ENCODE data around the gene CAMK2G. TPM values are rescaled to one million over a fixed set of nuclear protein-coding genes. Genes with fewer than 3 reads are reported as not detected.
"Not testable (repeated sequence)": the region's sequence is repeated elsewhere in the genome, so short reads cannot be mapped to it uniquely, and the experiment has no call there.

The CAMK2G gene
- total RNA-seq, 1 experiment from 2014 or later, result 22.2 TPM

DNA sequence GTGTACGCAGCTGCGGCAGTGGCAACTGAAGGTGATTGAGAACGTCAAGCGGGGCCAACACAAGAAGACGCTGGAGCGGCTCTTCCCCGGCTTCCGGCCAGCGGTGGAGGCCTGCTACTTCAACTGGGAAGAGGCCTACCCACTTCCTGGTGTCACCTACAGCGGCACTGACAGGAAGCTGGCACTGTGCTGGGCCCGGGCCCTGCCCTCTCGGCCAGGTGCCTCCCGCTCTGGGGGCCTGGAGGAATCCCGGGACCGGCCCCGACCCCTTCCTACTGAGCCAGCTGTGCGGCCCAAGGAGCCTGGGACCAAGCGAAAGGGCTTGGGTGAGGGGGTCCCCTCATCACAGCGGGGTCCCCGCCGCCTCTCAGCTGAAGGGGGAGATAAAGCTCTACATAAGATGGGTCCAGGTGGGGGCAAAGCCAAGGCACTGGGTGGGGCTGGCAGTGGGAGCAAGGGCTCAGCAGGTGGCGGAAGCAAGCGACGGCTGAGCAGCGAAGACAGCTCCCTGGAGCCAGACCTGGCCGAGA is 82.4 kb downstream of the CAMK2G start:
- DNase-seq (ENCODE audit: low read depth), result no peak
- in situ Hi-C loops (cut with HindIII; ENCODE audit: low pct_unique_long_range_greater_than_20kb, low sequenced_read_pairs), result no loop called here

GRCh38 chr10:73790886-73791625 is 83.3 kb downstream of the CAMK2G start:
- no peak for DNase-seq (ENCODE audit: low read depth)
- in situ Hi-C loops (cut with HindIII; ENCODE audit: low pct_unique_long_range_greater_than_20kb, low sequenced_read_pairs), result no loop called here

DNA sequence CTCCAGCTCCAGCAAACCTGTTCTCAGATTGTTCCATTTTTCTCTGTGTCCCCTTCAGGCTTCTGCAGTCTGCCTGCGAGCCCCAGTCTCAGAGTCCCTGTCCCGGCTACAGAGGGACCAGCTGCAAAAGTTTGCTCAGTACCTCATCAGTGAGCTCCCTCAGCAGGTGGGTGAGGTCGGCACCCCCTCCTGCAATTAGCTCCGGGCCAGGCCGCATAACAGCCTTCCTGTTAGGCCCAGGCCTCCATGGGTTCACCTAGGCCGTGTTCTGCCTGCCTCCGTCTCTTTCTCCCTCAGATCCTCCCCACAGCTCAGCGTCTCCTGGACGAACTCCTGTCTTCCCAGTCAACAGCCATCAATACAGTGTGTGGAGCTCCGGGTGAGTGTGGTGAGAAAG is 84.7 kb downstream of the CAMK2G start:
- in situ Hi-C loops (cut with HindIII; ENCODE audit: low pct_unique_long_range_greater_than_20kb, low sequenced_read_pairs), result no loop called here
- DNase-seq (ENCODE audit: low read depth), result no peak

- no peak for DNase-seq (ENCODE audit: low read depth)
- in situ Hi-C loops (cut with HindIII; ENCODE audit: low pct_unique_long_range_greater_than_20kb, low sequenced_read_pairs), result no loop called here
These were observed 85.3 kb downstream of the CAMK2G start for GRCh38 chr10:73788864-73789658.

DNA sequence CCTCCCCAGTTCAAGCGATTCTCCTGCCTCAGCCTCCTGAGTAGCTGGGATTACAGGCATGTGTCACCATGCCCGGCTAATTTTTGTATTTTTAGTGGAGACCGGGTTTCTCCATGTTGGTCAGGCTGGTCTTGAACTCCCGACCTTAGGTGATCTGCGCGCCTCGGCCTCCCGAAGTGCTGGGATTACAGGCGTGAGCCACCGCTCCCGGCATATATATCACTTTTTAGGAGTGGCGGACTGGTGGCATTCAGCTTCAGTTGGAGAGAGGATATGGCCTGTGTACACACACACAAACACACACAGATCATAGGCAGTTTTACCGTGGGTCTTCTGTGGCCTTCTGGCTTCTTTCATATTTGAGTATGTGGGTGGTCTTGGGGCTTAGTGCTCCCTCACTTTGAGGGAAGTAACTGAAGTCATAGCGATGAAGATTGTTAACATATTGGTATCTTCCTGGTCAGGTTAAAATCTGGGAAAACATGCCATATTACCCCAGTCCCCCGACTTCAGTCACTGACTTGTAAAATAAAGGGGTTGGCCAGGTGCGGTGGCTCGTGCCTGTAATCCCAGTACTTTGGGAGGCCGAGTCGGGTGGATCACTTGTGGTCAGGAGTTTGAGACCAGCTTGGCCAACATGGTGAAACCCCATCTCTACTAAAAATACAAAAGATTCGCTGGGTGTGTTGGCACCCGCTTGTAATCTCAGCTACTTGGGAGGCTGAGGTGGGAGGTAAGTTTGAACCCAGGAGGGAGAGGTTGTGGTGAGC is 87.1 kb downstream of the CAMK2G start:
- DNase-seq (ENCODE audit: low read depth); in situ Hi-C loops (cut with HindIII; ENCODE audit: low pct_unique_long_range_greater_than_20kb, low sequenced_read_pairs): not testable (repeated sequence)

- in situ Hi-C loops (cut with HindIII; ENCODE audit: low pct_unique_long_range_greater_than_20kb, low sequenced_read_pairs), result no loop called here
- DNase-seq (ENCODE audit: low read depth), result no peak
These were observed 87.9 kb downstream of the CAMK2G start for GRCh38 chr10:73786512-73786885.

DNA sequence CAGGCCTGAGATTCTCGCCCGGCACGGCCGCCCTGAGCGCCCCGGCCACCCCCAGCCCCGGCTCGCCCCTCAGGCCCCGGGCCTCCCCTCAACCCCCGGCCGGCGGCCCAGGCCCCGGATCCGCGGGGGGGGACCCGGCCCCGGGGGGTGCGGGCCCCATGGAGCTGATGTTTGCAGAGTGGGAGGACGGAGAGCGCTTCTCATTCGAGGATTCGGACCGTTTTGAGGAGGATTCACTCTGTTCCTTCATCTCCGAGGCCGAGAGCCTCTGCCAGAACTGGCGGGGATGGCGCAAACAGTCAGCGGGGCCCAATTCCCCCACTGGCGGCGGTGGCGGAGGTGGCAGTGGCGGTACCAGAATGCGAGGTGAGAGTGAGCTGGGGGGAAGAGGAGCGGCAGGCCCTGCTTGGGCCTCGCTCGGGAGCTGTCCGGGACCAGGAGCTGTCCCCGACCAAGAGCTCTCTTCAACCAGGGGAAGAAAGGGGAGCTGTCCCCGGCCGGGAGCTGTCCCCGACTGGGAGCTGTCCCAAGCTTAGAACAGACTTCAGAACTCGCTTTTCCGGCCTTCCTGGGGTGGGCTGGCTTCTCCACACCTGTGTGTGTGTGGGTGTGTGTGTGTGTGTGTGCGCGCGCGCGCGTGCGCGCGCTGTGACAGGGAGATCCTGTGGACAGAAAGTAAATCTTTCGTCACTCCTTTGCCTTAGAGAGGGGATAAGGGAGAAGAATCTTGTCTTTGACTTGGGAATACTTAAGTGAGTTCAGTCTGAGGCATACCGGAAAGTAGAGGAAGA is 88.4 kb downstream of the CAMK2G start:
- peak; percentile 47 for DNase-seq (ENCODE audit: low read depth)
- in situ Hi-C loops (cut with HindIII; ENCODE audit: low pct_unique_long_range_greater_than_20kb, low sequenced_read_pairs), result no loop called here

DNA sequence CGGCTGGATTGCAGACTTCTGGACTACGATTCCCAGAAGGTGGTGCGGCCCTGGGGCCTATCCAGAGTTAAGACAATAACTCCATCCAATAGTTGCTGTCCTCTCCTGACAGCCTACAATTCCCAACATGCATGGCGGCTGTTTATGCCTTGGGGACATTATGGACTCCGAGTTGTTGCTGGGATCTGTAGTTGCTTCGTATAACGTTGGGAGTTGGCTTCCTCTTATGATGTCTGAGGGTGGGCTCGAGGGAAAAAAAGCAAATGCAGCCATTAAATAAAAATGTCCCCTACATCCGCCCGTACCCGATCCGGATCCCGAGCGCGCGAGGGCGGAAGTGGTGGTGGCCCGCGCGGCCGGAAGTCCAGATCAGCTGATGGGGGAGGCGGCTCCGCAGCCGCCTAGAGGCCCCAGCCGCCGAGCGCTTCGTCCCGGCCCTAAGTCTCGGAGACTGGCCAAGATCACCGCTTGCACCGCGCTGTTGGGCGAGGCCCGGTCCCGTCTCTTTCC is 89.1 kb downstream of the CAMK2G start, which contains the start of gene ZSWIM8:
TSS of gene ZSWIM8 (plus strand) at position 396 of the 510 bp plus-strand sequence. CDS start 273 bp downstream, outside the sequence.
- peak; percentile 95 for DNase-seq (ENCODE audit: low read depth)

DNA sequence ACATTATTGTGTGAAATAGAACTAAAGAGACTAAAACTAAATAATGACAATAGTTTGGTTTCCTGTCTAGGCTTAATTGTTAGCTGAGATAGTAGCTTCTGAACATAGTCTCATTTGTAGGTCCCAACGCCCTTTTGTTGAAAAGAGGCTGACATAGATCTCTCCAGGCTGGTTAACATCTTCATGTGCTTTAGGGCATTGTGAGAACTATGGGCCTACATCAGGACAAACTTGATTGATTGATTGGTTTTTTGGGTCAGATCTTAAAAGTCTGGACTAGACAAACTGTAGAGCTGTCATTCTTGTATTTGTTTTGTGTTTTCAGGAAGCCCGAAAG is 91.6 kb downstream of the CAMK2G start:
- DNase-seq (ENCODE audit: low read depth), result no peak
- in situ Hi-C loops (cut with HindIII; ENCODE audit: low pct_unique_long_range_greater_than_20kb, low sequenced_read_pairs), result no loop called here

More for the DNA sequence above, 89.1 kb downstream of the CAMK2G start, which contains the start of gene ZSWIM8:
- in situ Hi-C loops (cut with HindIII; ENCODE audit: low pct_unique_long_range_greater_than_20kb, low sequenced_read_pairs), result no loop called here

- peak; percentile 78 for DNase-seq (ENCODE audit: low read depth)
- in situ Hi-C loops (cut with HindIII; ENCODE audit: low pct_unique_long_range_greater_than_20kb, low sequenced_read_pairs), result no loop called here
These were observed 92.2 kb downstream of the CAMK2G start, which contains the start of gene CHCHD1 for GRCh38 chr10:73781879-73782748. CHCHD1 (plus strand) TSS chr10:73782048; CDS start chr10:73782076, 28 bp downstream.

GRCh38 chr10:73781548-73781878 is 92.8 kb downstream of the CAMK2G start:
- DNase-seq (ENCODE audit: low read depth), result no peak
- in situ Hi-C loops (cut with HindIII; ENCODE audit: low pct_unique_long_range_greater_than_20kb, low sequenced_read_pairs), result no loop called here

- DNase-seq (ENCODE audit: low read depth), result no peak
- in situ Hi-C loops (cut with HindIII; ENCODE audit: low pct_unique_long_range_greater_than_20kb, low sequenced_read_pairs), result no loop called here
These were observed 93.4 kb downstream of the CAMK2G start for GRCh38 chr10:73780966-73781365.

GRCh38 chr10:73780301-73780700 is 94.1 kb downstream of the CAMK2G start:
- DNase-seq (ENCODE audit: low read depth), result no peak
- in situ Hi-C loops (cut with HindIII; ENCODE audit: low pct_unique_long_range_greater_than_20kb, low sequenced_read_pairs), result no loop called here

DNA sequence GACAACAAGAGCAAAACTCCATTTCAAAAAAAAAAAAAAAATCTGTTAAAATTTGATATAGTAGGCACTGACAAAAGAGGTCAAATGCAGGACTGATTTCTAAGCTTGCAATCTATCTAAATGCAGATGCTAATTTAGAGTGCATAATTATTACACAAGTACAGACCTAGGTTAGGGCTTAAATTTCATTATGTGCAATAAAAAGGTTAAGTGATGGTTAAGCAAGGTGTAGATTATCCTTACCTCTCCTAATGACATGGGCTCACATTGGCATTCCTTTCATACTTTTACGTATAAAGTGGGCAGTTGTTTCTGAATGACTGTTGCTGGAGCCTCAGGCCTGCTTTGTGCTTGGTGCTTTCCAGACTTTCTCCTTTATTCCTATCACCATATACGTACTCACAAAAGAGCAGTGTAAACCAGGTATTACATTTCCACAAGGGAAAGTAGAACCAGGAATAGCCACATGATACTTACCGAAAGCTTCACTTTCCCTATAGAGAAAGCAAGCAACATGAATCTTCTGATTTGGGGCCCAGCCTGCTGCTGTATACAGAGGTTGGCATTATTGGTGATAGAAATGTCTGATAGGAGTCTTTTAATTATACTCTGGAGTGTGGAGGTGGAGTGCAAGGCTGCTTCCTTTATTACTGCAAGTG is 94.7 kb downstream of the CAMK2G start:
- DNase-seq (ENCODE audit: low read depth), result no peak
- in situ Hi-C loops (cut with HindIII; ENCODE audit: low pct_unique_long_range_greater_than_20kb, low sequenced_read_pairs), result no loop called here

GRCh38 chr10:73779018-73779417 is 95.3 kb downstream of the CAMK2G start:
- no peak for DNase-seq (ENCODE audit: low read depth)
- in situ Hi-C loops (cut with HindIII; ENCODE audit: low pct_unique_long_range_greater_than_20kb, low sequenced_read_pairs), result no loop called here

- DNase-seq (ENCODE audit: low read depth), result peak; percentile 70
- in situ Hi-C loops (cut with HindIII; ENCODE audit: low pct_unique_long_range_greater_than_20kb, low sequenced_read_pairs), result no loop called here
These were observed 99.7 kb downstream of the CAMK2G start for GRCh38 chr10:73774637-73775036.
